Coronary artery (tissue), 2 donors: ENCODE results near the gene MYBPHL.

Experiments
- DNase-seq: peaks from one replicate; pipeline ENCODE4 v3.0.0-alpha.2; 2017; ENCODE audit warnings: low spot score
- H3K27ac ChIP-seq, 2 donors: fragments of 200-600 bp; sonication (generic); one replicate each; pipeline ENCODE4 v1.5.1; 2016 to 2019
- H3K4me3 ChIP-seq: fragments of 200-600 bp; sonication (generic); 2 replicates; pipeline ENCODE4 v1.5.1; 2016; ENCODE audit warnings: mild to moderate bottlenecking, moderate library complexity
- CTCF ChIP-seq: fragments of 200-600 bp; sonication (generic); IDR thresholded peaks from one replicate; pipeline ENCODE4 v1.5.1; 2019; ENCODE audit warnings: antibody characterized with exemption

Gene MYBPHL

GRCh38 chr1:109247401-109248365, 59.1 kb downstream of the MYBPHL start:
- no peak for TF ChIP-seq CTCF
- Histone ChIP-seq H3K4me3 (no peak overlapping the region), H3K27ac (no peak overlapping the region)
- peak; percentile 66 for DNase-seq

GRCh38 chr1:109246141-109246551, 60.7 kb downstream of the MYBPHL start:
- Histone ChIP-seq H3K4me3 (no peak overlapping the region), H3K27ac (no peak overlapping the region)
- DNase-seq: no peak
- TF ChIP-seq CTCF: no peak

- TF ChIP-seq CTCF: no peak
- H3K4me3 ChIP-seq: no peak overlapping the region
- DNase-seq: no peak
- H3K27ac ChIP-seq: no peak overlapping the region
These were observed 62.8 kb downstream of the MYBPHL start for GRCh38 chr1:109243860-109244552.

GRCh38 chr1:109243221-109243620, 63.6 kb downstream of the MYBPHL start:
- no peak for DNase-seq
- H3K4me3 ChIP-seq: no peak overlapping the region
- TF ChIP-seq CTCF: no peak

GRCh38 chr1:109242387-109242786, 64.4 kb downstream of the MYBPHL start:
- Histone ChIP-seq H3K27ac (no peak overlapping the region), H3K4me3 (no peak overlapping the region)
- TF ChIP-seq CTCF: no peak
- no peak for DNase-seq

More at GRCh38 chr1:109243221-109243620, 63.6 kb downstream of the MYBPHL start:
- no peak overlapping the region for H3K27ac ChIP-seq
